K562 (cell line): Measurements from ENCODE around the gene PYROXD2. TPM values are rescaled to one million over a fixed set of nuclear protein-coding genes. Genes with fewer than 3 reads are reported as not detected.
A peak's percentile ranks its signal among the peaks of the same experiment; 100 is the strongest.

Experiments
- BRD4 ChIP-seq: fragments of 200-600 bp; sonication (generic); IDR thresholded peaks from 2 replicates; pipeline ENCODE4 v1.6.1; 2017; ENCODE audit warnings: inconsistent platforms
- CTCFL ChIP-seq: IDR thresholded peaks from 2 replicates; pipeline ENCODE4 v1.6.1; 2011; ENCODE audit warnings: borderline replicate concordance, low read depth, mild to moderate bottlenecking, moderate library complexity, low read length; ENCODE audit not compliant: insufficient read depth, poor library complexity, severe bottlenecking
- E2F8 ChIP-seq: fragments of 450-650 bp; IDR thresholded peaks from 2 replicates; pipeline ENCODE4 v1.7.1; 2018; ENCODE audit warnings: mild to moderate bottlenecking, low read depth; ENCODE audit not compliant: partially characterized antibody
- GTF2E2 ChIP-seq: fragments of 200-800 bp; sonication (Bioruptor generic); IDR thresholded peaks from 2 replicates; pipeline ENCODE4 v1.6.1; 2016; ENCODE audit warnings: missing genetic modification characterization, missing compliant biosample characterization
- ILF3 ChIP-seq: fragments of 450-650 bp; IDR thresholded peaks from 2 replicates; pipeline ENCODE4 v1.6.1; 2018; ENCODE audit warnings: antibody characterized with exemption, mild to moderate bottlenecking, moderate library complexity, borderline replicate concordance
- MEIS2 ChIP-seq: fragments of 450-650 bp; IDR thresholded peaks from 2 replicates; pipeline ENCODE4 v1.6.1; 2014; ENCODE audit warnings: mild to moderate bottlenecking; ENCODE audit not compliant: partially characterized antibody
- PRPF4 ChIP-seq: fragments of 200-400 bp; formaldehyde crosslinking; IDR thresholded peaks from one replicate; pipeline ENCODE4 v1.6.1; 2017; ENCODE audit warnings: low read length, low read depth, mild to moderate bottlenecking; ENCODE audit not compliant: insufficient read depth, poor library complexity, severe bottlenecking
- RBFOX2 ChIP-seq: fragments of 200-400 bp; formaldehyde crosslinking; IDR thresholded peaks from 2 replicates; pipeline ENCODE4 v1.6.1; 2017; ENCODE audit warnings: low read depth, mild to moderate bottlenecking, low read length, moderate library complexity
- SIRT6 ChIP-seq: IDR thresholded peaks from one replicate; pipeline ENCODE4 v1.6.1; 2012; ENCODE audit warnings: low read depth, mild to moderate bottlenecking, control low read depth, inconsistent platforms, low read length, moderate library complexity
- SREBF1 ChIP-seq: fragments of 150-350 bp; IDR thresholded peaks from 2 replicates; pipeline ENCODE4 v1.6.1; 2014; ENCODE audit warnings: antibody characterized with exemption, low read depth, low read length, borderline replicate concordance
- THAP12 ChIP-seq: fragments of 250-450 bp; sonication (Bioruptor Pico); IDR thresholded peaks from 2 replicates; pipeline ENCODE4 v1.9.0; 2021; ENCODE audit warnings: mild to moderate bottlenecking, inconsistent platforms
- USF2 ChIP-seq: sonication (generic); formaldehyde crosslinking; IDR thresholded peaks from 2 replicates; pipeline ENCODE4 v1.5.0; 2020; ENCODE audit warnings: missing genetic modification reagents
- WHSC1 ChIP-seq: IDR thresholded peaks from one replicate; pipeline ENCODE4 v1.6.1; 2012; ENCODE audit warnings: low read length, control low read depth, inconsistent platforms
- ZFP30 ChIP-seq: fragments of 250-450 bp; sonication (Bioruptor Pico); IDR thresholded peaks from 2 replicates; pipeline ENCODE4 v1.8.0; 2022; ENCODE audit warnings: moderate library complexity, mild to moderate bottlenecking, inconsistent platforms, borderline replicate concordance
- ZNF184 ChIP-seq: sonication (generic); formaldehyde crosslinking; IDR thresholded peaks from 2 replicates; pipeline ENCODE4 v1.5.0; 2020; ENCODE audit warnings: missing genetic modification reagents
- ZNF449 ChIP-seq: fragments of 250-450 bp; sonication (Bioruptor Pico); IDR thresholded peaks from 2 replicates; pipeline ENCODE4 v1.8.0; 2022; ENCODE audit warnings: moderate library complexity, mild to moderate bottlenecking, inconsistent platforms
- ZNF668 ChIP-seq: fragments of 250-450 bp; sonication (Bioruptor Pico); IDR thresholded peaks from 2 replicates; pipeline ENCODE4 v1.8.0; 2022; ENCODE audit warnings: mild to moderate bottlenecking, inconsistent platforms
- polyA plus RNA-seq, 8 experiments: library from polyadenylated mRNA; depleted of rRNA in 4 of 8; stranded (reverse) in 5 of 8; unstranded in 3 of 8; fragments of >200 nt; fragmentation: Nextera tagmentation in 2 of 8; fragmentation: Illumina TruSeq in 1 of 8; extraction: Ambion mirVana in 2 of 8; extraction: Trizol in 1 of 8; gene quantifications; 2 replicates each; pipeline versions ENCODE4 v1.2.1 to v1.2.3, GENCODE V29; 2011 to 2014; ENCODE audit warnings: inconsistent platforms in 1 of 8, missing spikeins in 1 of 8
- total RNA-seq, 7 experiments: library from RNA; depleted of rRNA in 6 of 7; stranded (reverse); fragments of >200 nt in 6 of 7; fragmentation: Illumina TruSeq in 2 of 7; extraction: Trizol in 2 of 7; gene quantifications; 2 replicates each; pipeline versions ENCODE4 v1.2.1 to v1.2.3, GENCODE V29; 2011 to 2021; ENCODE audit warnings: low replicate concordance in 1 of 7

The PYROXD2 gene
- total and polyA plus RNA-seq, 9 of the 15 experiments (the other 6 are each of a cell fraction or from before 2014, with no cell fraction given): 0.14 to 1.4 (median 0.58) TPM

- TF ChIP-seq ZNF449 (no peak), SREBF1 (no peak), WHSC1 (no peak), ILF3 (no peak), ZNF184 (CRISPR knock-in tag) (no peak), THAP12 (0 out of 2 replicates have a peak, but pooled peaks have one; percentile 28), ZFP30 (CRISPR knock-in tag) (no peak), MEIS2 (no peak), PRPF4 (no peak), GTF2E2 (tag) (no peak), ZNF668 (no peak), E2F8 (no peak), SIRT6 (no peak), RBFOX2 (peak; percentile 90), CTCFL (no peak), BRD4 (0 out of 2 replicates have a peak, but pooled peaks have one; percentile 30), USF2 (peak; percentile 96)
Measured at GRCh38 chr10:98446661-98447221, 31.8 kb upstream of the PYROXD2 start, which contains the start of gene HPS1 (continued).
